GM18870 (cell line): Measurements from ENCODE around the gene MKX.

Experiments
- ATAC-seq: cut with Tn5 transposase; IDR thresholded peaks from one replicate; pipeline ENCODE4 v1.9.1; 2021; ENCODE audit warnings: moderate library complexity; ENCODE audit not compliant: unreplicated experiment

Gene MKX, protein sequence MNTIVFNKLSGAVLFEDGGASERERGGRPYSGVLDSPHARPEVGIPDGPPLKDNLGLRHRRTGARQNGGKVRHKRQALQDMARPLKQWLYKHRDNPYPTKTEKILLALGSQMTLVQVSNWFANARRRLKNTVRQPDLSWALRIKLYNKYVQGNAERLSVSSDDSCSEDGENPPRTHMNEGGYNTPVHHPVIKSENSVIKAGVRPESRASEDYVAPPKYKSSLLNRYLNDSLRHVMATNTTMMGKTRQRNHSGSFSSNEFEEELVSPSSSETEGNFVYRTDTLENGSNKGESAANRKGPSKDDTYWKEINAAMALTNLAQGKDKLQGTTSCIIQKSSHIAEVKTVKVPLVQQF

DNA sequence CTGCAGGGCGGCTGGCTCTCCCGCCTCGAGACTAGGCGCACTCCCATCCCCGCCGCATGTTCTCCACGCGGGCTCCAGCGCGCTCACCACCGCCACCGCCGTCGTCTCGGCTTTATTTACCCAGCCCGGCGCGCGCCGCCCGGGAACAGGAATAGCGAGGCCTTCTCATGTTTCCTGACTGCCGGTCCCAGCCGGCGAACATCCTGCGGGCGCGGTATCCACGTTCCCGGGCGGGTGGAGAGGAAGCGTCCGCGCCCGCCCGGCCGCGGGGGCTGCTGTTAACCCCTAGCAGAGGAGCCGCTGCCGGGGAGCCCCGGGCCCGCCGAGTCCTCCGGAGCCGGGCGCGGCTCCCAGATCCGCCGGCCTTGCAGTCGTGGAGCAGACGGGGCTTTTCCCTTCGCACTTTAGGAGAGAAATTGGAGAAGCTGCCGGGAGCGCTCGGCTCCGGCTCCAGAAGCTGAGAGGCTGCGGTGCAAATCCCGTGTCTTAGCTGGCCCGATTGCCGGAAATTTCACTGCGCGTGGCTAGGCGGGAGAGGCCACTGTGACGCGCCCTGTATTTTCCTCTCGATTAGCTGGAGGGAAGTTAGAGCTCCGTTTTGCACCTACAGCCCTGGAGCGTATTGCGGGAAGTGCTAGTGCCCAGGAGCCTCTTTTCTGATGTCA lies at the start of gene MKX:
MKX (minus strand) TSS at position 88 of the 665 bp plus-strand sequence. CDS start 2,404 bp downstream, outside the sequence.
- ATAC-seq: no peak

DNA sequence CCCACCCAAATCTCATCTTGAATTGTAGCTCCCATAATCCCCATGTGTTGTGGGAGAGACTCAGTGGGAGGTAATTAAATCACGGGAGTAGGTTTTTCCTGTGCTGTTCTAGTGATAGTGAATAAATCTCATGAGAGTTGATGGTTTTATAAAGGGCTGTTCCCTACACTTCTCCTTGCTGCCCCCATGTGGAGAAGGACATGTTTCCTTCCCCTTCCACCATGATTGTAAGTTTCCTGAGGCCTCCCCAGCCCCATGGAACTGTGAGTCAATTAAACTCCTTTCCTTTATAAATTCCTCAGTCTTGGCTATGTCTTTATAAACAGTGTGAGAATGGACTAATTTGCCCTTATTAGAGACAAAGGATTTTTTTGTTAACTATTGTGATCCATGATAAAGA lies 48.5 kb upstream of the MKX start:
- no peak for ATAC-seq

DNA sequence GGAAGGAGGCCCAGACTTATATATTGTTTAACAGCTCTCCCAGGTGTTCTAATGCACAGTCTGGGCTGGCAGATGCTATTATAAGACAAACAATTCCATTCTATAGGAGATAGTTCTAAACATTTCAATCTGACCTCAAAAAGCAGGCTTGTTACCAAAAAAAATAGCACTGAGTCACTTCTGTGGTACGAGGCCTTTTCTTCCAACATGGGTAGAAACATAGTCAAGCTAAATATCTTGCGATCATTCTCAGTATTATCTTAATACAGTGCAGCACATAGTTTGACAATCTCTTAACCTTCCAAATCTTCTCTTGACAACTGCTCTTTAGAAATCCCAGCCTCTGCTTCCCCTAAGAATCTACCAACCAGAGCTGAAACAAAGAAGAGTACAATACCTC lies 46.6 kb upstream of the MKX start:
- ATAC-seq: no peak

DNA sequence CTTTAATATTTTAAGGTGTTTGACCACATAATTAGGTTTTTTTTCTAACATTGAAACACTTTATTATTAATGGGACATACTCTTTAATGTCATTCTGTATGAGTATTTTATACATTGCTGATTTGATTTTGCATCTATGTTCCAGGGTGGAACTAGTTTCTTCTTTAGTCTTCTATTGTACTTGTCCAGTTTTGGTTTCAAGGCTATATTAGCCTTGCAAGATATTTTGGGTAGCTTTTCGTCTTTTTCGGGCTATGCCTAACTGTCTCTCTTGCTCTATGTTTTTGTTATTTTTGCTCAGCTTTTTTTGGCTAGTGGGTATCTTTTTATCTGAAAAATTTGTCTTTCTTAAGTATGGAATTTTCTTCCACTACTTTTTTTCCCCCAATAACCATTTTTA lies 38.7 kb upstream of the MKX start:
- ATAC-seq: no peak

GRCh38 chr10:27783660-27784059 lies 38.0 kb upstream of the MKX start:
- no peak for ATAC-seq

DNA sequence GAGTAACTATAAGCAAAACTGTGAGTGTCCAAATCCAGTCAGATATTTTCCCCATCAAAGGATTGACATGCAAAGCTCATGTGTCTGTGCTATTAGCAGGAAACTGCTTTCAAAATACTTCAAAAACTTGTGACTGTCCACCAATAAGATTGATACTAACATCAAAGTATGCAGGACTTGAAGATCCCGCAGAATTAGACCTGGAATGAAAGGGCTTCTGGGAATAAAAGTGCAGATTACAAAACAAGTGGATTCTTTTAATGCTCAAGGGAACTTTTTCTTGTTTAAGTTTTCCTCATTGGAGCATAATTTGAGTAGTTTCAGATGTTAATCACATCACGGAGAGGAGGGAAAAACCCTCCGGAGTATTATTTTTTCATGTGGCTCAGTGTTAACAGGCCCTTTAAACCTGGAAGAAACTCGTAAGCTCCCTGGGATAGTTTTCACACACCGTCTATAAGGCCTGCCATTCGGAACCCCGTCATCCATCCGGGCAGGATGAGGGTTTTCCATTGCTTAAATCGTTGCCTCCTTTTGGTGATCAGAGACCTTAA lies 33.9 kb upstream of the MKX start:
- ATAC-seq: no peak

- no peak for ATAC-seq
Observed at GRCh38 chr10:27774831-27775230, 29.2 kb upstream of the MKX start.

DNA sequence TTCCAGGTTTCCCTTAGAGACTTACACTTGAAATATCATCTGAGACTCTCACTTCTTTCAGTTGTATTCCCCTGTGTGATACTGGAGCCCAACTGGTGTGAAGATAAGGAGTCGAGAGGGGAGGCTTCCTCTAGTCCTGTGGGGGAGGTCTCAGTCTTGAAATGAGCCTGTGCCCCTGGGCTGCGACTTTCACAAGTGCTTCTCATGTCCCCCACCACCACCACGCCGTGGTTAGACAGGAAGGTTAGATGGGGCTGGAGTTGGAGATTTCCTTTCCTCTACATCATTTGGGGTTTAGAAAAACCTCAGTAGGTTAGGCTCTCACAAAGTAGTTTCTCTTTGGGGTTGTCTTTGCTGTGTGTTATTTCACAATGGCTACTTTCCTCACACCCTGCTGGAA lies 25.6 kb upstream of the MKX start:
- no peak for ATAC-seq

GRCh38 chr10:27770181-27770580 lies 24.6 kb upstream of the MKX start:
- ATAC-seq: no peak

GRCh38 chr10:27760867-27761266 lies 15.2 kb upstream of the MKX start:
- ATAC-seq: no peak

- ATAC-seq: no peak
Observed at GRCh38 chr10:27759483-27760272, 14.1 kb upstream of the MKX start.

DNA sequence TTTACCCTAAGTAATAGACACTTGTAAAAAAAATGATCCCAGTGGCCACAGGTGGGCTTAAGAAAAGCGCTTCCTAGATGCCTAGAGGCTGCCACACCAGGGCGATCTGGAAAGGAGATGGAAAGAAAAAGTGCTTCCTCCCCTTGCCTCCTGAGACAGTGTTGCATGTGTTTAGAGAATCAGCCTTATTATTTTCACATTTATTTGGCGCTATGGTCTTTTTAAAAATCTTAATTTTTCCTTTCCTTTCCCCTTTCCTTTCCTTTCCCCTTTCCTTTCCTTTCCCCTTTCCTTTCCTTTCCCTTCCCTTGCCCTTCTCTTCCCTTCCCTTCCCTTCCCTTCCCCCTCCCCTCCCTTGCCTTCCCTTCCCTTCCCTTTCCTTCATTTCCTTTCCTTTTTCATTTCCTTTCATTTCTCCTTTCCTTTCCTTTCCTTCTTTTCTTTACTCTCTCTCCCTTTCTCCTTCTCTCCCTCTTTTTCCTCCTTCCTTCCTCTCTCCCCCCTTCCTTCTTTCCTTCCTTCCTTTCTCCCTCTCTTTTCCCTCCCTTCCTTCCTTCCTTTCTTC lies 7.1 kb upstream of the MKX start:
- no peak for ATAC-seq

GRCh38 chr10:27748601-27749000 lies 3.0 kb upstream of the MKX start:
- ATAC-seq: no peak

DNA sequence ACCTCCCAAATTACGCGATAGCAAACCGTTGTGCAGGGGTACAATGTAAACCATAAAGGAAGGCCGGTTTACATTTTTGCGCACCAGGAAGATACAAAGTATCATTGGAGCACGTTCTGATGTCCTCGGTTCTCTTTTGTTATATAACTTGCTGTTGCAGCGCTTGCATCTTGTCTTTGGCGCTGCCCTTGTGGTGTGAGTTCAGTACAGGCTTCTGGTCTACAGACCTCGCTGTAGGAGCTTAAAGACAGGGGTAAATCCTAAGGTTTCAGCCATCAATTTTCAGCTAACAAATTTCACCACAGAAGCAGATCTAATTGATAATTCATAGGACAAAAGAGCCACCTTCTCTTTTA lies 1.5 kb upstream of the MKX start:
- ATAC-seq: no peak

DNA sequence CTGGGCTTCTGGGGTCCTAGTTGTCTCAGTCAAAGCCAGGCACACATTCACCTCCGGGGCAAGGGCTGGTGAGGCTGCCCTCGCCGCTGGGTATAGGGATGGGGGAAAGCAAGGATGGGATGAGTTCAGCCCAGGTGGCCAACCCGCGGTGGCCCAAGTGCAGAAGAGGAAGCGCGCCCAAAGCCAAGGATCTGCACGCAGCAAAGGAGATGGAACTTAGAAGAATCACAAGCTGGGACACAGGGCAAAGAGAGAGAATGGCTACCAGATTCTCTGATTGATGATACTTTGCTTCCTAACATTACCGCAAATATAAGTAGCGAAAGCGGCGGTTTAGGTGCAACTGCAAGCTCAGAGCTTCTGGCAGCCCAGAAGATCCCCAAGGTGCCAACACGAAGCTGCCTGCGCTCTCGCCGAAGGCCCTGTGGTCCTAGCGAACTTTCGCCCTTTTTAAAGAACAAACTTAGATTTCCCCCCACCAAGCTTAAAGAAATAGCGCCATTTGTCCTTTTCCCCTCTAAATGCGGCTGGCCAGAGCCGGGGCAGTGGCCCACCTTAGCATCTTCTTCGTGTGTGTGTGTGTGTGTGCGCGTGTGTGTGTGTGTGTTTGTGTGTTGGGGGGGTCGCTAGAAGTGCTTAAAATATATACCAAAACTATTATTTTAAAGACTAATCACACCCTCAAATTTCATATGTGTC lies 927 bp upstream of the MKX start:
- no peak for ATAC-seq

GRCh38 chr10:27744802-27745731 lies 552 bp downstream of the MKX start:
- ATAC-seq: no peak

GRCh38 chr10:27743877-27744801 lies 1.5 kb downstream of the MKX start:
- ATAC-seq: no peak

- no peak for ATAC-seq
Observed at GRCh38 chr10:27743012-27743876, 2.4 kb downstream of the MKX start.
